GM19023 (cell line): ENCODE data around the gene RRM2.

Source experiments
- ATAC-seq: cut with Tn5 transposase; IDR thresholded peaks from one replicate; pipeline ENCODE4 v1.9.1; 2021; ENCODE audit warnings: mild to moderate bottlenecking, moderate library complexity; ENCODE audit not compliant: unreplicated experiment

Gene RRM2

DNA sequence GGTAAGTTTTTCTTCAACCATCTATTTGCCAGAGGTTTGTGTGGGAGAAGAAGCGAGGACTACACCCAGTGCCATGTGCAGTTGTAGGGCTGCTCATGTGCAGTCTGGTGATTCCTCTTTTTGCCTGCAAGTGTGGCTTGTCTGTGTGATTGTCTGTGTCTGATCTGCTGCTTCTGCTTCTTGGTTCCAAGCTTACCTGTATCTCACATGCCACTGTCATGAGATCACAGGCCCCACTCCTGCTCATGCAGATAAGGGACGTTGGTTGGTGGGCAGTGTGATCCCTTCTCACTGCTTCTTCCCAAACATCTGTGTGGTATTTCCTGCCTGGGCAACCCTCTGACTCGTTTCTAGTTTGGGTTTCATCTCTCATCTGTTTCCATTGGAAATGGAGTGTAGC is 27.1 kb downstream of the RRM2 start:
- ATAC-seq = no peak

DNA sequence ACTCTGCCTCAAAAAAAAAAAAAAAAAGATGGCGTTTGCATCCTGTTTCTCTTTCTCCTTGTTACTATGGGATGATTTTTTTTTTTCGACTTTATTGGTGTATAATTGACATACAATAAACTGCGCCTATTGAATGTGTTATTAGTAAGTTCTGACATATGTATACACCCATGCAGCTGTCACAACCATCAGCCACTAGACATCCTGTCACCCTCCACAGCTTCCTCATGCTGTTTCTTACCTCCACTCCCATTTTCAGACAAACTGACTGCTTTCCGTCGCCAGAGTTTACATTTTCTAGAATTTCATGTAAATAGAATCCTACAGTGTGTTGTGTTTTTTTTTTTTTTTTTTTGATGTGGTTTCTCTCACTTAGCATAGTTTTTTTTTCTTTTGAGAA is 27.9 kb downstream of the RRM2 start:
- ATAC-seq = no peak

DNA sequence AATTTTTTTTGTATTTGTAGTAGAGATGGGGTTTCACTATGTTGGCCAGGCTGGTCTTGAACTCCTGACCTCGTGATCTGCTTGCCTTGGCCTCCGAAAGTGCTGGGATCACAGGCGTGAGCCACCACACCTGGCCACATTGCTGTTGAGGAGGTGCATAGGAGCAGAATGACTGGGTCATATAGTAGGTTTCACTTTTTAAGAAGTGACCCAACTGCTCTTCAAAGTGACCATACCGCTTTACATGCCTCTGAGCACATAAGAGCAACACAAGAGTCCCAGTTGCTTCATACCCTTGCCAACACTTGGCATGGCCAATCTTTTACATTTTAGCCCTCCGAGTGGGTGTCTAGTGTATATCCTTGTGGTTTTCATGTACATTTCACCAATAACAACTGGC is 28.9 kb downstream of the RRM2 start:
- ATAC-seq = no peak

DNA sequence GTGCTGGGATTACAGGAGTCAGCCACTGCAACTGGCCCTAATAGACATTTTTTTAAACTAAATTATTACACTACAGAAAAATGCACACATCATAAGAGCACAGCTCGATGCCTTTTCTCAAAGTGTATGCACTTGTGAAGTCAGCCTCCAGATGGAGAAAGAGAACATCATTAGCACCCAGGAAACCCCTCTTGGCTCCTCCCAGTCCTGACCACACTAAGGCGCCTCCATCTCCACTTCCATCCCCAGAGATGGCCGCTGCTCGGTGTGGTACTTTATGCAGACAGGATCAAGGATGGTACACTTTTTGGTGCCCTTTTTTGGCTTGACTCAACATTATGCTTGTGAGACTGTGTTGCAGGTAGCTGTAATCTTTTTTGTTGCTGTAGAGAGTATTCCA is 34.8 kb downstream of the RRM2 start:
- no peak for ATAC-seq

DNA sequence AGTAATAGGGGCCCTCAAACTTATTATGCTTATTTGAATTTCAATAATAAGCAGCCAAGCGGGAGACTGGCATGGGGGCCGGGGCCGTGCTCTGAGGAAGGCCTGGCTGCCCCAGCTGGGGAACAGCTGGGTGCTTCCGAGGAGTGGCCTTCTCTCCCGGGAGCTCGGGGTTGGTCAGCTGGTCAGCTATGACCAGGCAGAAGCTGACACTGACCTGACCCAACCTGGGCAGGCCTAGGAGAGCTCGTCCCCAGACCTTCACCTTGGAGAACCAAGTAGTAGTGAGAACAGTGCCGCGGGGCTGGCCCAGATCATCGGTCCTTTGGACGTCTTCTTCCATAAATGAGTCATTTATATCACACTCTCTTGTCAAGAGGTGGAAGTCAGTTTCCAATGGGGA is 36.1 kb downstream of the RRM2 start:
- ATAC-seq = no peak

DNA sequence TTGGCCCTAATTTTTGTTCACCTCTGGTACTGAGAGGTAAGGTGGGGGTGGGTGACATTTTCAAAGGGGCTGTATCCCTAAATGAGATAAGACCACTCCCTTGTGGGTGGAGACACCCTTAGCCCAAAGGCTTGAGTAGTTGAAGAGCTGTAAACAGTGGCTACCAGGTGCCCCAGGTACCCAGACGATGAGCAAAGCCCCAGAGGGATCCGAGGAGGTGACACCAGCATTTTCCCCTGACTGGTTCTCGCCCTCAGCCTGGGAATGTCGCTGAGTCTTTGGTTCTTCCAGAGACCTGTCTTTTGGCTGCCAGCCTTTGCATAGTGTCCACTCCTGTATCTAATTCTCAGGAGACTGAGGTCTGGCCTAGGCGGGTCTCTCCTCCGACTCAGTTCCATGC is 36.5 kb downstream of the RRM2 start:
- no peak for ATAC-seq

DNA sequence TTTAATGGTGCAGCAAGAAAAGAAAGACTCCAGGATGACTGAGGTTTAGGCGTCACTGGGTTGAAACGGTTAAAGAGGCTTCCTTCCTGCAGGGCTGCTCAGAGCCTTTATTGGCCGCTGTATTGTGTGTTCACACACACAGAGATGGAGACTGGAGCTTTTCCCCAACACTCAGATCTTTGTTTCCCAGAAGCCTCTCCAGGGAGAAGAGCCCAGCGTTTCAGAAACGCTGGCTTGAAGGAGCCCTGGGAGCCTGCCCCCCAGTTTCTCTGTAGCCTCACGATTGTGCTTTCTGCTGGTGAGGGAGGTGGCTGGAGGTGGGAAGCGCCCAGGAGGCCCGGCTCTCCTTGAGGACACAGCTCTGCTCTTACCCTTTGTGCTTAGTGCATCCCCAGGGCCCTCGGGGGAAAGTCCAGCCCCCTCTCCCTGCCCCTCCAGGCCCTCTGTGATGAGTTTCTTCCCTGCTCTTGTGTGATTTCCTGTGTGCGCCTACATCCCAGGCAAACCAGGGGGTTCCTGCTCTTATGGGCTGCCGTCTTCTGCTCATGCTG is 37.1 kb downstream of the RRM2 start:
- no peak for ATAC-seq

DNA sequence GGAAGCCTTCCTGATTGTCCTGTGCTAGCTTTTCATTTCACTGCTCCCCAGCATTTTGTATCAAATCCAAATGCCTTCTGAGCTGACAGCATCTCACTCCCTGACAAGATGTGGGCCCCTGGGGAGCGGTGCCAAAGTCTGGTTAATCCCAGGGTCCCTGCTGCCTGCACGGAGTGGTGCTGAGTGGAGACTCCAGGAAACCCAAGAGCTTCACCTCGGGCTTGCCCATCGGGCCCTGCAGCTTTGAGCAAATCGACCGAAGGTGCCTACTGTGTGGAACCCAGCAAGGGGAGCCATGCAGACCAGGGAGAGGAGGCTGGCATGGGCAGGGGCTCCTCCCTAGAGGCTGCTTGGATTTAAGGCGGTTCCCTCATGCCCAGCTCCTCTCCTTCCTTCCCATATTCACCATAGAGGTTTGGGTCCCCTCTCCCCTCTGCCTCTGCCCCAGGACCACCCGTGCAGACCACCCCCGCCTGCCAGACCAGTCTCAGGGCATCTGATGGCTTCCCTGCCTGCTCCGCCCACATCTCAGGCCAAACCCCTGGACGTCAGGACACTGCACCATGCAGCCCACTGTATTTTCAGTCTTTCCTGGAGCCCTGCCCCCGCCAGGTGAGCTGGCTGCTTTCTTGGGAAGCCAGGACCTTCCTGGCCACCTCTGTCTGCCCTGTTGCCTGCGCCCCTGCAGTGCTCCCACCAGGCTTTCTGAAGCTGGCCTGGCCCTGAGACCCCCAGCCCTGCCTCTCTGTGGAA is 37.8 kb downstream of the RRM2 start:
- no peak for ATAC-seq

DNA sequence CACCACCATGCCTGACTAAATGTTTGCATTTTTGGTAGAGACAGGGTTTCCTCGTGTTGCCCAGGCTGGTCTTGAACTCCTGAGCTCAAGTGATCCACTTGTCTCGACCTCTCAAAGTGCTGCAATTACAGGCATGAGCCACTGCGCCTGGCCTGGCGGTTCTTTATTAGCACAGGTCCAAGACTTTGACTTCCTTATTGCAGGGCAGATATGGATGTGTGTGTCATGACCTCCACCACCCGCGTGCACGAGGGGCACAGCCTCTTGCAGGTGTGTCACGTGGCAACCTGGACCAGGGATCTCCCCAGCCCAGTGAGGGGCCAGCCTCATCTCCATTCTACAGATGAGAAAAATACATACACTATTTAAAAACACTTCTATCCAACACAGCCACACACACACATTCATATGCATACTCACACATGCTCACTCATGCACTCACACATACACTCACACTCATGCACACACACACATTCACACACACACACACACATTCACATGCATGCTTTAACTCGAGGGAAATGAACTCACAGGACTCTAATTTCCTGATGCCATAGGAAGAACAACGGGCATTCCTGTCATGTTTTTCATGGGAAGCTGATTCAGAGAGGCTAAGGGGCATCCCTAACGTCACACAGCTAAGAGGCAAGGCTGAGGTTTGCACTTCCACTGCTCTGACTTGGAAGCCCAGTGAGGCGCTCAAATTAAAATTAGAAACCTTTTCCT is 38.8 kb downstream of the RRM2 start:
- ATAC-seq = no peak

DNA sequence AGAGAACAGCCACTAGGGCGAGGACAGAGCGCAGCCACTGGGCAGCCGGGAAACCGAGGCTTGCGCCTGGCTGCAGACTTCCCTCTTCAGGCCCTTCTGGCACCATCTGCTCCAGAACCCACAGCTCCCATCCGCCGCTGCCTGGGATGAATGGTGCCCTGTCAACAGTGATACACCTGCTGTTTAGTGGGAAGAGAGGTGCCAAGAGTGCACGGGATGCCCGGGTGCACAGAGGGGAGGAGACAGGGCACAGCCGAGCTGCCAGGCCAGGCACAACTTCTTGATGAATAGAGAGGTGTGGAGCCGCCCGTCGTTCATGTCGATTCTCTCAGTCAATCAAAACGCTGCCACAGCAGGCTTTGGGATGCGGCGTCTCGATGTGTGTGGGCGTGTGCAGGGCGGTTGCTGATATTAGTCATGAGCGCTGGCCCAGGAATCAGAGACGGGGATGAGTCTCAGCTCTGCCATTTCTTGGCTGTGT is 39.5 kb downstream of the RRM2 start:
- ATAC-seq = no peak

DNA sequence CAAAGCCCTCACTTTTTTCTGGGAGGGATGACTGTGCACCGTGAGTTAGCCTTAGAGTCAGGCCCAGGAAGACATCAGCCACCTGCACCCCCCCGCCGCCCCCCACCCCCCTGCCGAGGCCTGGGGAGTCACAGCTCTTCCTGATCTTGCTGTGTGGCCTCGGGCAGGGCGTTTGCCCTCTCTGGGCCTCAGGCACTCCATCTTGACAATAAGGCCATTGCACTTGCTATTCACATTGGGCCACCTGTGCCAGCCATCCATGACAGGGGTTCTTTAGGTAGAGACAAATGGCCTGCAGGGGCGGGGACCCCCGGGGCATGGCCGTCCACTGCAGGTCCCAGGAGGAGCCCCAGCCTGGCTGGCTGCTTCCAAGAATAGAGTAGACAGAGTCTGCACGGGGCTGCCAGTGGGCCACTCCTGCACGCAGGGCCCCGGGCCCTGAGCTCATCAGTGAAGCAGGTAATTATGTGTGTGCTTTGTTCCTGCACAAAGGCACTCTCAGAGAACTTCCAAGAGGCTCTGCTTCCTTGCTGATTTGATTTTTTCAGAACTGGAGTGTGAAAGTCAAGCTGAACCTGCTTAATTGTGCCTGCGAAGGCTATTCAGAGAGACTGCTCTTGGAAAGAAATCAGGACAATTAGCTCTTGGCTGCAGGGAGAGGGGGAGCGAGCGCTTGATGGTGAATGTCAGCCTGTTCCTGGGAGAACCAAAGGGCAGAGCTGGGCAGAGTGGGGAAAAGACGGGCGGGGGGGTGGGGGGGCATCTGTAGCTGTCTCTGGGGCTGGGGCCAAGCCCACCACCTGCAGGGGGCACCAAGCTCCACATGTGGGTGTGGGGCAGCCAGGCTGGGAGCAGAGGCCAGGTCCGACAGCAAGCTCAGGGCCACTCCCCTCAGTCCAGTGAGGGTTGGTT is 40.3 kb downstream of the RRM2 start:
- no peak for ATAC-seq

DNA sequence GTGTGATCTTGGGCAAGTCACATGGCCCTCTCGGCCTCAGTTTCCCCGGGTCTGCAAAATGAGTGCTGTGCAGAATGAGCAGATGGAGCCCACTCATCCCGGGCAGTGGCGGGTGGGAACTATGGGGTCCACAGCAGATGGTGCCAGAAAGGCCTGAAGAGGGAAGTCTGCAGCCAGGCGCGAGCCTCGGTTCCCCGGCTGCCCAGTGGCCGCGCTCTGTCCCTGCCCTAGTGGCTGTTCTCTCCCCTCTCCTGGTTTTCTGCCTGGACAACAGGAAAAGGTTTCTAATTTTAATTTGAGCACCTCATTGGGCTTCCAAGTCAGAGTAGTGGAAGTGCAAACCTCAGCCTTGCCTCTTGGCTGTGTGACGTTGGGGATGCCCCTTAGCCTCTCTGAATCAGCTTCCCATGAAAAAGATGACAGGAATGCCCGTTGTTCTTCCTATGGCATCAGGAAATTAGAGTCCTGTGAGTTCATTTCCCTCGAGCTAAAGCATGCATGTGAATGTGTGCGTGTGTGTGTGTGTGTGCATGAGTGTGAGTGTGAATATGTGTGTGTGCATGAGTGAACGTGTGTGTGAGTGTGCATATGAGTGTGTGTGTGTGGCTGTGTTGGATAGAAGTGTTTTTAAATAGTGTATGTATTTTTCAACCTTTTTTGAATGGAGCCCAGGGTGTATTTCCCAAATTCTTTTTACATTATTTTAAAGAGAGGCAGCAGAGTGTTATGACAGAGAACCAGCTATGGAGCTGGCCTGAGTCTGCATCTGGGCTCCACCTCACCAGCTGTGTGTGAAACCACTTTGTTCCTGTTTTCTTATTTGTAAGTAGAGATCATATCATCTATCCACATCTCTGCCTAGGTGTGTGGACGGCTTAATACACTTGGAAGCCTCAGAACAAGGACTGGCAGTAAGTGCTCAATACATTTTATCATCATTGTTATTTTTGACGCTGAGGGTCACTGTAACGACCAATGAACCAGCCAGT is 41.3 kb downstream of the RRM2 start:
- no peak for ATAC-seq

DNA sequence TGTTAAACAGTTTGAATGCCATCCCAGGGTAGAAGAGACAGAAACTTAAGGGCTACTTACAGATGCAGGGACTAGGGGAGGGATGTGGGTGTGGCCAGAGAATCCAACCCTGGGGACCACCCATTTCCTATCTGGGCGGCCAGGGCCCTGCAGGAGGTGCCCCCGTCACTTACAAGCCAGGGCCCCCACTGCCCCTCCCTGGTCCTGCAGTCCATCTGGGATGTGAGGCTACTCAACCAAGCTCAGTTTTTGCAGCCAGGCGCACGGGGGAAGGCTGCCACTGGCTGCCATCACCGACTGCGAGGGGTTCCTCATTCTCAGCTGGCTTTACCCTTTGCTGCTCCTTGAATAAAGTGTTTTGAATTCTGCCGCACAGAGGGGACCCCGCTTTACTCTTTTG is 42.1 kb downstream of the RRM2 start:
- no peak for ATAC-seq

DNA sequence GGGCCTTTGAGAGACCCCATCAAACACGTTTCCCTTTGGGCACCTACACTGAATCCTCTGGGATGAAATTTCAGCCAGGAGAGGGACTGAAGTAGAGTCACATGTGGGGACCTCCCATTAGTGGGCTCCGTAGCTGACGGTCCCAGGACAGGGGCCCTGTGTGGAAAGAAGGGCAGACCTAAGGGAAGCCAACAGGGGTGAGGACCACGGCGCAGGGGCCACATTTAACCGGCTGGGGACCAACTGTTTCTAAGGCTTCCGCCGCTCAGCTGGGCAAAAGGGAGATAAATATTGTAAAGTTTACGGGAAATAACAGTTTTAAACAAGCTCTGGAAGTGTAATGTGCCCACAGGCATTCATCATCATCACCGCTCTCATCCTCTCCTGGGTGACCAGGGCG is 42.7 kb downstream of the RRM2 start:
- no peak for ATAC-seq

DNA sequence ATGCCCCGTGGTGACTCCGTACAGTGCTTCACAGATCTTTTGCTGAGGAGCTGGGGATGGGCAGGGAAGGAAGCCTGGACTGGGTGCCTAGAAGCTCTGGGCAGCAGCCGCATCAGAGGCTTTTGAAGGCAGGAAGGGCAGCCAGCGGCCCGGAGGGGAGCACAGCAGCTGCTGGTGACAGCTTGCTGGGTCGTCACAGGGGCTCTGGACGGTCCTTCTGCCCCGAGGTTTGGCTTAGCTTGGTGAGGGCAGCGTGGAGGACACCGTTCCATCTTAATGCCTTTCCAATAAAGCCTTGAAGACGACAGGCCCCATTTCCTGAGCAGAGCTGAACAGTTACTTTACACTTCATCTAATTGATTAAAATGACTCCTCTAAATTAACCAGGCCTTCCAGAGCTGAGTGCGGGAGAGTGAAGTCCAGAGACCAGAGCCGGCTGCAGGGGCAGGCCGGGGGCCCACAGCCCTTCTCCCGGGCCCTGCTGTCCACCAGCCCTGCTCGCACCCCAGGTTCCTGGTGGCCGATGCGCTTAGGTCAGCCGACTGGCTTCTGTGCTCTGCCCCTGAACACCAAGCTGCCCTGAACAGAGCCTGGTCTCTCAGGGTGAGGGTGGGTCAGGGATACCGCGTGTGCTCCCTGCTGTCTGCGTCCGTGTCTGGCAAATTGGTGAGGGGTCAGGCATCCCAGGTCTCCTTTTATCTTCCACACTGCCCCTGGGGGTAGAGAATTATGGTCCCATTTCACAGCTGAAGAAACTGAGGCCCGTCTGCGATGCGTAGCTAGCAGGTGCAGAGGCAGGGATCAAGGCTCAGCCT is 43.5 kb downstream of the RRM2 start:
- no peak for ATAC-seq

DNA sequence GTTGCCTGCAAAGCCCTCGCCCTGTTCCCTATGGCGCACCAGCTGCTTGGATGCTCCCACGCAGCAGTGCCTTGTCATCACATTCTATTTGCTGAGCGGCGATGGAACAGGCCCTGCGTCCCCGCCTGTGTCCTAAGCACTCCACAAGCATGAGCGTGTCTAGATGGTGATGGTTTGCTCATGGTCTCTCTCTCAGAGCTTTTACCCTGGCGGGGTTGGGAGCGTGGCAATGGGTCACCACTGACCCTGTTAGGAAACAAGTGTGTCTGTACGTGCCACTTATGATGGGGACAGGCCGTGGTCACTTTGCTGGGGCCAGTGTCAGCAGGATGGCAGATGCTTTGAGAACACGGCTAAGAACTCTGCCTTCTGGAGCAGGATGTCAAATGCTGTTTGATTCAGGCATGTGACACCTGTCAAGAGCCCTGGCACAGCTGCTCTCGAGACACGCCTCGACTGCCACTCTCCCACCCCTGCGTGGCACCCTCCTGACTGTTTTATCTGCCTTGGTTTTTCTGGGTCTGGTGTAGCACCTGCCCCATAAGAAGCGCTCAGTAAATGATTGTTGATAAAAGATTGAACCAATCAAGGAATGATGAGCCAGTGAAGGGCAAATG is 44.2 kb downstream of the RRM2 start:
- no peak for ATAC-seq

DNA sequence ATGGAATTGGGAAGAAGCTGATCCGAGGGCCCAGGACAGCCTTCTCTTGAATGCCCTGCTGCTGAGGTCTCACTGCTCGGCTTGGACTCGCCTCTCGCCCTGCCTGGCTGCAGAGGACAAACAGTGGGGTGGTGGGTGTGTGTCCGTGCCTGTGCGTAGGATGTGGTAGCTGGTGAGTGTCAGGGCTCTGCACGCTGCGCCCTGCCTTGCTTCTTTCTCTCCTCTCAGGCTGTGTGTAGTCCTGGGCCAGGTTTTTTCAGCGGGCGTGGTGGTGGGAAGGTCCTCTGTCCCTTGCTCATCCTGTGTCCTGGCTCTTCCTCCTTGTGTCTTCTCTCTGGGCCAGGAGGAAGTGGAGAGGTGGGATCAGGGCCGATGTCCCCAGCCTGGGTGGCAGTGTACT is 44.8 kb downstream of the RRM2 start:
- no peak for ATAC-seq

DNA sequence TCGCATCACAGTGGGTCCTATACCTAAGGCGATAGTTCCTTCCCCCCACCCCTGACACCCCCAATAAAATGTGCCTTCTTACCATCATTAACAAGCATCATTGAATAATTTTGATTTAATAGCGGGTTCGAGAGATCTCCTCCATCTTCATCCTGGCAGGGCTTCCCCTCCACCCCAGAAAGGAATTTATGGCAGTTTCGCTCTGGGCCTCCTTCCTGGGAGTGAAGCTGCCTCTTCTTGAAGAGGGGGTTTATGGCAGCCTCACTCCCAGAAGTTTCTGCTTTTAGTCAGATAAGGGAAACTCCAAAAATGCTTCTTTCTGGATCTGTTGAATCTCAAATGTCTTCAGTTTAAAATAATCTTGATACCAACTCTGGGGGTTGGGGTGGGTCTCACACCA is 45.7 kb downstream of the RRM2 start:
- ATAC-seq = no peak
